Midbrain (tissue), 1 donor: Measurements from ENCODE around the gene TNS3.
A peak's percentile ranks its signal among the peaks of the same experiment; 100 is the strongest.

Experiments
- DNase-seq: peaks from one replicate; lab custom pipeline; 2025; lab: John Stamatoyannopoulos, UW

Gene TNS3

GRCh38 chr7:47581438-47581803 is 490 bp downstream of the TNS3 start:
- no peak for DNase-seq

GRCh38 chr7:47580811-47581331 is 1.0 kb downstream of the TNS3 start:
- no peak for DNase-seq

GRCh38 chr7:47580175-47580706 is 1.7 kb downstream of the TNS3 start:
- no peak for DNase-seq

- no peak for DNase-seq
These were observed 2.5 kb downstream of the TNS3 start for GRCh38 chr7:47579458-47579857.

- DNase-seq = no peak
These were observed 3.2 kb downstream of the TNS3 start for GRCh38 chr7:47578579-47579270.

- no peak for DNase-seq
These were observed 4.5 kb downstream of the TNS3 start for GRCh38 chr7:47577321-47577919.

GRCh38 chr7:47576866-47577306 is 5.0 kb downstream of the TNS3 start:
- peak; percentile 48 for DNase-seq

- no peak for DNase-seq
These were observed 5.7 kb downstream of the TNS3 start for GRCh38 chr7:47576031-47576865.

GRCh38 chr7:47574482-47575329 is 7.2 kb downstream of the TNS3 start:
- DNase-seq = peak; percentile 43

GRCh38 chr7:47573758-47574481 is 8.0 kb downstream of the TNS3 start:
- DNase-seq = no peak

GRCh38 chr7:47572939-47573757 is 8.8 kb downstream of the TNS3 start:
- DNase-seq = no peak

GRCh38 chr7:47572094-47572445 is 9.8 kb downstream of the TNS3 start:
- DNase-seq = no peak

- peak; percentile 34 for DNase-seq
These were observed 10.4 kb downstream of the TNS3 start for GRCh38 chr7:47571331-47572093.

GRCh38 chr7:47570649-47571050 is 11.3 kb downstream of the TNS3 start:
- no peak for DNase-seq

GRCh38 chr7:47568547-47568946 is 13.4 kb downstream of the TNS3 start:
- DNase-seq = peak; percentile 77

- DNase-seq = no peak
These were observed 13.9 kb downstream of the TNS3 start for GRCh38 chr7:47568056-47568455.

- no peak for DNase-seq
These were observed 16.2 kb downstream of the TNS3 start for GRCh38 chr7:47565640-47566250.

- DNase-seq = no peak
These were observed 18.4 kb downstream of the TNS3 start for GRCh38 chr7:47563521-47563920.
